Gastroesophageal sphincter (tissue), 3 donors: ENCODE data around the gene DHH.

Experiments
- POLR2A ChIP-seq, 2 donors: fragments of 450-650 bp; IDR thresholded peaks; one replicate each; pipeline ENCODE4 v1.6.1; 2017; ENCODE audit warnings: antibody characterized with exemption in 2 of 2, mild to moderate bottlenecking in 2 of 2, moderate library complexity in 1 of 2
- POLR2AphosphoS5 ChIP-seq: sonication (generic); formaldehyde crosslinking; IDR thresholded peaks from one replicate; pipeline ENCODE4 v1.6.1; 2017; ENCODE audit warnings: antibody characterized with exemption
- TF ChIP-seq, protein P1 (sequence below), 4 experiments: fragments of 200-600 bp in 2 of 4; fragments of 450-650 bp in 2 of 4; sonication (generic) in 1 of 4; IDR thresholded peaks; one replicate each; pipeline ENCODE4 v1.5.1; 2017 to 2019; ENCODE audit warnings: antibody characterized with exemption in 4 of 4, mild to moderate bottlenecking in 2 of 4, moderate library complexity in 2 of 4

DNA sequence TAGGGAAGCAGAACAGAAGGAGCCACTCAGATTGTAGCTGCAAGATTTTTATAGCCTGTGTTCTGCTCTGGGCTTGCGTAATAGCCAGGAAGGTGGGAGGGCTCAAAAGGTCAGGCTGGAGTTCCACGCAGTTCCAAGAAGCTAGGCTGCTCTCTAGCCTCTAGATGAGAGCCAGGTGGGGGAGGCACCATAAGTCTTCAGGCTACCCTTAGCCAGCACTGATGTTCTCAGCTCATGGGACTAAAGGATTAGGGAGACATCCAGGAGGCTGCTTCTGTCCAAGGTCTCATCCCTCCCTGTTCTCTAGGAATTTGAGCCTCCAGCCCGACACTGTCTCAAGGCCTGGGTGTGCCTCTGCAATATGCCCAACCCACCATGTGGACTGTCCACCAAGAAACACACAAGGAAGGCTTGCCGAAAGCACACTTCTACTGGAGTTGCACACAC lies 14.4 kb upstream of the DHH start:
- TF ChIP-seq POLR2A (IDR thresholded peaks at IDR 0.05) = no peak
- TF ChIP-seq, protein P1, sequence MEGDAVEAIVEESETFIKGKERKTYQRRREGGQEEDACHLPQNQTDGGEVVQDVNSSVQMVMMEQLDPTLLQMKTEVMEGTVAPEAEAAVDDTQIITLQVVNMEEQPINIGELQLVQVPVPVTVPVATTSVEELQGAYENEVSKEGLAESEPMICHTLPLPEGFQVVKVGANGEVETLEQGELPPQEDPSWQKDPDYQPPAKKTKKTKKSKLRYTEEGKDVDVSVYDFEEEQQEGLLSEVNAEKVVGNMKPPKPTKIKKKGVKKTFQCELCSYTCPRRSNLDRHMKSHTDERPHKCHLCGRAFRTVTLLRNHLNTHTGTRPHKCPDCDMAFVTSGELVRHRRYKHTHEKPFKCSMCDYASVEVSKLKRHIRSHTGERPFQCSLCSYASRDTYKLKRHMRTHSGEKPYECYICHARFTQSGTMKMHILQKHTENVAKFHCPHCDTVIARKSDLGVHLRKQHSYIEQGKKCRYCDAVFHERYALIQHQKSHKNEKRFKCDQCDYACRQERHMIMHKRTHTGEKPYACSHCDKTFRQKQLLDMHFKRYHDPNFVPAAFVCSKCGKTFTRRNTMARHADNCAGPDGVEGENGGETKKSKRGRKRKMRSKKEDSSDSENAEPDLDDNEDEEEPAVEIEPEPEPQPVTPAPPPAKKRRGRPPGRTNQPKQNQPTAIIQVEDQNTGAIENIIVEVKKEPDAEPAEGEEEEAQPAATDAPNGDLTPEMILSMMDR (IDR thresholded peaks at IDR 0.05) = no peak
- peak; percentile 84 for TF ChIP-seq POLR2AphosphoS5
